Activated CD4-positive, alpha-beta T cell treated with anti-CD3 and anti-CD28 coated beads, Interleukin-2, Interleukin-6, amounts not matched to agents 100 ng/mL and 50 ng/mL, durations not matched to agents 16 hours and 8 hours (primary cell): ENCODE measurements around the gene TP73.
A peak's percentile ranks its signal among the peaks of the same experiment; 100 is the strongest.

ENCODE experiments used
- DNase-seq: peaks from one replicate; pipeline ENCODE4 v3.0.0-alpha.2; 2020

Gene TP73

DNA sequence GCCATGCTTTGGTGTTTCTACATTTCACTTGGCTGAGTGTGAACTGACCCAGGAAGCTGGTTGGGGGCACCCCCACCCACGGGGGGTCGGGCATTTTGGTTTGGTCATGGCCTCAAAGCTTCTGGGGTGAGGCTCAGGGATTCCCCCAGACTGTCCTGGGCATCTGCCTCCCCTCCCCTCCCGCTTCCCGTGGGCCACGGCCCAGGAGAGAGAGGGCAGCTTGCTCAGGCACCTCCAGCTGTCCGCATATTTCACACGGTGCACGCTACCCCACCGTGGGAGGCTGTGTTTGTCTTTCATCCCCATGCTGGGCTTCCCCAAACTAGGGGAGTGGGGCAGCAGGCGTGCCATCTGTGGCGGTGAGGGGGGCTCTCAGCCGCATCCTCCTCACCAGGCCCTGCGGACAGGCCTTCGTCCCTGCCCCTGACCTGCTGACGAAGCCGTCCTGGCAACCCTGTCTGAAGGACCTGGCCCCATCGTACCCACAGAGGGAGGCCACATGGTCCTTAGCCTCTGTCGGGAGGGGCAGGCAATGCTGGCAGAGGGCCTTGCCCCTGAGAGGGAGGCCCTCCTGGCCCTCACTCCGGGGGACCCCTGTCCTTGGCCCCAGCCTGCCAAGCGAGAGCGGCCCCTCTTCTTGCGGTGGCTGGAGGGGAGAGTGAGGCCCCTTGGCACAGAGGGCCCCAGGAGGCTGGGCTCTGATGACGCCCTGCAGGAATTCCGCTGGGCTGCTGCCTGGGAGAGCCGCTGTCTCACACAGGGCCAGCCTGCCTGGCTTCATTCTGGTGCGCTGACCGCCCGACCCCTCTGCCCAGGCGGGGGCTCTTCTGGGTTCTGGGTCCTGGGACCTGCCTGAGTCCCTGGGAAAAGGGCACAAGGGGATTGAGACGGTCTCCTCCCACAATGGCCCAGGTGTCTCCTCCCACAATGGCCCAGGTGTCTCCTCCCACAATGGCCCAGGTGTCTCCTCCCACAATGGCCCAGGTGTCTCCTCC, 22.1 kb downstream of the TP73 start:
- no peak for DNase-seq

DNA sequence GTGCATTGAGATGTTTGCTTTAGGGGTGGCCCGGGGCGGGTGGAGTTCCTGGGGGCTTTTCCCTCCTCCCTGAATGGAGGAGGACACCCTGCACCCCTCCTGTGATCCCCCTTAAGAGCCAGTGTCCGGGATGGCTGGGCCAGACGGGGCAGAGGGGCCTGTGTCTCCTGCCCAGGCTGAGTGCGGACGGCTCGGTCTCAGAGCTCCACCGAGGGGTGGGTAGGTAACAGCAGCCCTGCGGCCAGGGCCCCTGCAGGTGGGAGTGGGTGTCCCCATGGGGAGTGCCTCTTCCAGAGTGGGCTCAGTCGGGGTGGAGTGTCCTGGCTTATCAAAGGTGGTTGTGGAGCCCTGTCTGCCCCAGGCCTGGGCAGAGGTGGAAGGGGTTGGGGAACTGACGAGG, 23.1 kb downstream of the TP73 start:
- no peak for DNase-seq

DNA sequence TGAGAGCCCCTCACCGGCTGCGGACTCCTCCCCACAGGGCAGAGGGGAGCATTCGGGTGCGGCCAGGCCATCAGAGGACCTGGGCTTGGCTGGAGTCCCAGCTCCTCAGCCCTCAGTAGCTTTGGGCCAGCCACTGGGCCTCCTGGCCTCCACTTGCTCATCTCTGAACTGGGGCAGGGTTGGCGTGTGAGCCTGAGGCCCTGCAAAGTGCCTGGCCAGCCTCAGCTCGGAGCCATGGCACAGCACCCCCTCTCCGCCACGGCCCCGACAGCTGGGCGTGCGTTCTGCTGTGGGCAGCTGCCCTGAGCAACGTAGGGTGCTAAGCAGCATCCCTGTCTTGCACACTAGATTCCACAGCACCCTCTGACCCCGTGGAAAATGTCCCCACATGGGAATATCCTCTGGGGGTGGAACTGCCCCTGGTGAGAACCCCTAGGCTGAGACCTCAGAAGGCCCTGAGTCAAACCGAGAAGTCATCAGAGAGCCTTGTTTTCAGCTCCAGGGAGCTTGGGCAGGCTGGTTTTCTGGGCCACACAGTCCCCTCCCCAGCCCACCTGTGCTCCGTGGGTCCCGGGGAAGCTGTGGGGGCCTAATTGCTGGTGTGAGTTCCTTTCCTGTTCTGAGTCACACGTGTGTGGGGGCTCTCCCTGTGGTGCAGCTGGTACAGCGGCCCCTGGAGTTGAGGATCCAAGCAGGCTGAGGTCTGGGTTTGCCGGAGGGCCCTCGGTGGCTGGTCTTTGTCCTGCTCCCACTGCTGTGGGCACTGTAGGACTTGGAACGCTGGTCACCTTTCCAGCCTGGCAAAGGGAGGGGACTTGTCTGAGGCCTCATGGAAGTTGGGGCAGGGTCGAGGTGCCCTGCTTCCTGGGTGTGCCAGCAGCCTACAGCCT, 24.5 kb downstream of the TP73 start:
- peak; percentile 42 for DNase-seq

DNA sequence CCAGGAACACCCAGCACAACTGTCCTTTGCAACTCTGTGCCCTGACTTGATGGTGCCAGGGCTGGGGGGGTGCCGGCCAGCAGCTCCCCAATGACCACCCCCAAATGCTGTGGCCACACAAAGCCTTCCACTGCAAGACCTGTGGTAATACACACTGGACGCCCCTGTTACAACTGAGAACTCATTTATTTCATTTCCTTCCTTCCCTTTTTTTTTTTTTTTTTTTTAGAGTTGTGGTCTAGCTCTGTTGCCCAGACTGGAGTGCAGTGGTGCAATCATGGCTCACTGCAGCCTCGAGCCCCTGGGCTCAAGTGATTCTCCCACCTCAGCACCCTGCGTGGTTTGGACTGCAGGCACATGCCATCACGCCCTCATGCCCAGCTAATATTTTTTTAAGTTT, 25.2 kb downstream of the TP73 start:
- DNase-seq, result no peak

DNA sequence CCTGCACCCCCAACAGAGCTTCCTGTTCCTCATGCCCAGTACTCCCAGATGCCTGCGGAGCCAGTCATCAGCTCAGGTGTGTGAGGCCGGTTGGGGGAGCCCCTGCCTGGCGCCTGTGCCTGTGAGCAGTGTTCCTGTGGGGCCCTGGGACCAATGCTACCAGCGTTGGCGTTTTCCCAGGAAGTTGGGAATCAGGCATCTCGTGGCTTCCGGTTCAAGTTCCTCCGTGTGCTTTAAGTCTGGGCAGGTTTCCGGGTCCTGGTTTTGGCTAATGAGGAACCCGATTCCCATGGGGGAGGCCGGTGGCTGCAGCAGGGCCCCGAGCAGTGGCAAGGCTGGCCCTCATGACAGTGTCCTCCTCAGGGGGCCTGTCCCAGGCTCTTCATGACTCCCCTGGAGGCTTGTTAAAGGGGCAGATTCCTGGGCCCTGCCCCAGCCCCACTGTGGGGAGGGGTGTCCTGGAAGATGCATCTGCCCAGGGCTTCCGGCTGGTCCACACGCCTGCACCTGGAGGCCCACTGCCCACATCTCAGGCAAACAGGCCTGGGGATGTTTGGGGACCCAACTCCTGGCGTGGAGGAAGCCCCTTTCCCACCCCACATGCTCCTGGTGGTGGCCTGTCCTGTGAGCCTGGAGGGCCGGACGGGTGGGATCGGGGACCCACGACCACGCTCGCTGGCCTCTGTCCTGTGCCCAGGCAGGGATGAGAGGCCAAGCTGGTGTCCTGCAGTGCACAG, 26.2 kb downstream of the TP73 start:
- no peak for DNase-seq

DNA sequence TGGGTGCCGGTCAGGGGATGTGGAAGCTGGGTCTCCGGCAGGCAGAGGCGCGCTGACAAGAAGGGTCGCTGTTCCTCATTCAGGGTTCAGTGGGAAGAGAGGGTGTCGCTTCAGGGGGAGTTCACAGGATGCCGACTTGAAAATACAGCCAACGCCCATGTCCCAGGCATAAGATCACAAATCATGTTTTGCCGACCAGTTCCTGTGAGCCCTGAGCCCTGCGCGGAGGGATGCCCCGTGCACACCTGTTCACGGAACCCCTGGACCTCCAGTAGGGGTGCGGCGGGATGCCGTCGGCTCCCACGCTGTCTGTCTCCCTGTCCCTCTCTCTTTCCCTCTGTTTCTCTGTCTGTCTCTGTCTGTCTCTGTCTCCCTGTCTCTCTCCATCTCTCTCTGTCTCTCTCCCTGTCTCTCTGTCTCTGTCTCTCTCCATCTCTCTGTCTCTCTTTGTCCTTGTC, 26.8 kb downstream of the TP73 start:
- no peak for DNase-seq

DNA sequence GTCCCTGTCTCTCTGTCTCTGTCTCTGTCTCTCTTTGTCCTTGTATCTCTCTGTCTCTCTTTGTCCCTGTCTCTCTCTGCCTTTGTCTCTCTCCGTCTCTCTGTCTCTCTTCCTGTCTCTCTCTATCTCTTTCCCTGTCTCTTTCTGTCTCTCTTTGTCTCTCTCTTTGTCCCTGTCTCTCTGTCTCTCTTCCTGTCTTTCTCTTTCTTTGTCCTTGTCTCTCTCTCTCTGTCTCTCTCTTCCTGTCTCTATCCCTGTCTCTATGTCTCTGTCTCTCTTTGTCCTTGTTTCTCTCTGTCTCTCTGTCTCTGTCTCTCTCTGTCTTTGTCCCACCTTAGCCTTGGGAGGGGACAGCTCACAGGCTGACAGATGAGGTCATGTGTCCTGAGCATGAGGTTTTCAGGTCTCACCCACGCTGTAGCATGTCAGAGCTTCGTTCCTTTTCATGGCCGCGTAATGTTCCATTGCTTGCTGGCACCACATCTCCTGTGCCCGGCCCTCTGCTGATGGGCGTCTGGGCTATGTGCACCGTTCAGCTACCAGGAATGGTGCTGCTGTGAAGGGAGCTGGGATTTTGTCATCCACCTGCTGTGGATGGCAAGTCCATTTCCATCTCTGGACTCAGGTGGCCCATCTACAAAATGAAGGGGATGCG, 27.6 kb downstream of the TP73 start:
- DNase-seq, result no peak

DNA sequence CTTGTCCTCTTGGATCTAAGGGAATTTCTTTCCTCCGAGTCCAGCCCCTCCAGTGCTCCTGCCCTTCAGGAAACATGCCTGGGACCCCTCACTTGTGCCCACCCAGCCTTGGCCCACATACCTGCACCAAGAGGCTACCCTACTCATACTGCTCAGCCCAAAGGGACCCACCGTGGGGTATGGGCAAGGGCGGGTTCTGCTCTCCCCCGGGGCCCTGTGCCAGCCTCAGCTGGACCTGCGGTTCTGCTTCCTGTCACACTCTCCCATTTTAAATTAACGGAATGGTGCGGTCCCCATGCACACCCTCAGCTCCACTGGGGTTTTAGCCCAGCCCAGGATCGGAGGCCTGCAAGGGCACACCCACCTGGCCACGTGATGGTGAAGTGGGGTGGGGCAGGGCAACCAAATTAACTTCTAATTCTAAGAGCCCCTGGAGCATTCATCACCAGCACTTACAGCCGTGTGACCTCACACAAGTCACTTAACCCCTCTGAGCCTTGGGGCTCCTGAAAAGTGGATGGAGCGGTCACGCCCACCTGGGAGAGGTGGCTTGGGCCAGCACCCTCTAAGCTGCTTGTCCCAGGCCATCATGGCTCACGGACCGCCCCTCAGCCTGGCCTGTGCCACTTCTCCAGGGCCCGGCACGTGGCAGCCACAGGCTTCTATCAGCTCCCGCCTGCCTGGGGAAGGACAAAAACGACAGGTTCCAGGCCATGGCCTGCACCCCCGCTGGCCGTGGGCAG, 28.3 kb downstream of the TP73 start:
- no peak for DNase-seq

DNA sequence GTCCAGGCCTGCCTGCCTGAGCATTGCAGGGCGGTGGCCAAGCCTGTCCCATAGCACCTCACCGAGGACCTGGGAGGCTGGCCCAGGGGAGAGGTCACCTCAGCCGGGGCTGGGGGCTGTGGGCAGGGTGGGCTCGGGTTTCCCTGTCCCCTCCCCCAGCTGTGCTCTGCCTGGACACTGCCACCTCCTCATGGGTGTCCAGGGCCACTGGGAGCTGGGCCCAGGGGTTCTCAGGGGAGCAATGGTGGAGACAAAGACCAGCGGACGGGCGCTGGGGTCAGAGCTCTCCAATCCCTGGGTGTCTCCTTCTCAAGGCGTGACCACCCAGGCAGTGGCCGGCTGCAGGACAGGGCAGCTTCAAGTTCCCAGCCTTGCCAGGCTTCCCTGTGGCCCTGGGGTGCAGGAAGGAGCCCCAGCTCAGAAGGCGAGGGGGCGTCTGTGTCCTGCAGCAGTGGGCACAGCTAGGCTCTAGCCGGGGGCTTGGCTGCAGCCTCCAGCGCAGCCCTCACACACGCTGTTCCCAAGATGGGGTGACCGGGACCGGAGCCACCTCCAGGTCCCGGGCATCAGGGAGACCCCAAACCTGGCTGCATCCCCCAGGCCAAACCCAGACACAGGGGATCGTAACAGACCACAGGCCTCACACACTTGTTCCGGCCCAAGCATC, 29.0 kb downstream of the TP73 start:
- DNase-seq, result no peak

DNA sequence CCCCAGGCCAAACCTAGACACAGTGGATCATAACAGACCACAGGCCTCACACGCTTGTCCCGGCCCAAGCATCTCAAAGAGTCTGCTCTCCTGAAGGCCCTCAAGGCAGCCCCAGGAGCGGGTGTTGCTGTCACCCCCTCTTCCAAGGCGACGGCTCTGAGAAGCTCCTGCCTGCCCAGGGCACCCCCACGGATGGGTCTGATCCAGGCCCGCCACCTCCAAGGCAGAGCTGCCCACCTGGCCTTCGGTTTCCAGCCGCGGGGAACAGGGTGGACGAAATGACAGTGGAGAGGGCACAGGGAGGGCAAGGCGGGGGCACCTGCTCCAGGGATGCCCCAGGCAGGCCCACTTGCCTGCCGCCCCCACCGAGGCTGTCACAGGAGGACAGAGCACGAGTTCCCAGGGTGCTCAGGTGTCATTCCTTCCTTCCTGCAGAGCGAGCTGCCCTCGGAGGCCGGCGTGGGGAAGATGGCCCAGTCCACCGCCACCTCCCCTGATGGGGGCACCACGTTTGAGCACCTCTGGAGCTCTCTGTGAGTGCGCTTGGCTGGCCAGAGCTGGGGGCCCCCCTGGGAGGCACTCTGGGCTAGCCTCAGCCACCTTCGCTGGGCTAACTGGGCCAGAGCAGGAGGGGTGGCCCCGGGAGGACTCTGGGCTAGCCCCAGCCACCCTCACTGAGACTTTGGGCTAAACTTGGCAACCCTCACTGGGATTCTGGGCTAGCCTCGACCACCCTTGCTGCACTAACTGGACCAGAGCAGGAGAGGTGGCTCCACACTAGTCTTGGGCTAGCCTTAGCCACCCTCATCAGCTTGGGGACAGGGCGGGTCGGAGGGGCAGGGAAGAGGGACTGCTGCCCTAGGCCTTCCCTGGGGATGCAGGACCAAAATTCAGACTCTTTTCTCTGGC, 29.8 kb downstream of the TP73 start:
- no peak for DNase-seq

DNA sequence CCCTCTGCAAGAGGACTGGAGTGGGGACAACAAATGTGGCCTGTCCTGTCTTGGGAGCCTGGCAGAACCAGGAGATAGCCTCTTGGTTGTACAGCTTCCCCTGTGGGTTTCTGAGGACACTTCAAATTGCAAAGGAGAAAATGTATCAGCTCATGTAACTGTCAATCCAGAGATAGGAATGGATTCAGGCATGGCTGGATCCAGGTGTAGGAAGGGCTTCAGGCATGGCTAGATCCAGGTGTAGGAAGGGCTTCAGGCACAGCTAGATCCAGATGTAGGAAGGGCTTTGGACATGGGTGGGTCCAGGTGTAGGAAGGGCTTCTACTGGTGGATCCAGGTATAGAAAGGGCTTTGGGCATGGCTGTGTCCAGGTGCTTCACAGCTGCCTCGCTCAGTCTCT, 30.9 kb downstream of the TP73 start:
- no peak for DNase-seq

DNA sequence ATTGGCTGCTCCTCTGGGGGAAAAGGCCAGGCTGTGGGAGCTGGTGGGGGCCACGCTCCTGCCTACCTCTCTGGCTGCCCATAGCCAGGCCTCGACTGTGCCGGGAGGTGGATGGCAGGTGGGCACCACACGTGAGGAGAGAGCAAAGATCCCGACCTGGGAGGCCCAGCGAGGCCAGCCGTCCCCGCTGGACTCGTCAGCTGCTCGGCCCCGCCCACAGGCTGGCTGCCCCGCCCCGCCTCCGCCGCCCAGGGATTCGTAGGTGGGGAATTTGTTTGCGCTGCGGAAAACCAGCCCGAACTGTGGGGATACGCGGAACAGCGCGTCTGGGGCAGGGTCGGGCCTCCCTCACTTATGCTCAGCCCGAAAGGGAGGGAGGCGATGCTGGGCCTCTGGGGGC, 31.7 kb downstream of the TP73 start:
- DNase-seq, result no peak

DNA sequence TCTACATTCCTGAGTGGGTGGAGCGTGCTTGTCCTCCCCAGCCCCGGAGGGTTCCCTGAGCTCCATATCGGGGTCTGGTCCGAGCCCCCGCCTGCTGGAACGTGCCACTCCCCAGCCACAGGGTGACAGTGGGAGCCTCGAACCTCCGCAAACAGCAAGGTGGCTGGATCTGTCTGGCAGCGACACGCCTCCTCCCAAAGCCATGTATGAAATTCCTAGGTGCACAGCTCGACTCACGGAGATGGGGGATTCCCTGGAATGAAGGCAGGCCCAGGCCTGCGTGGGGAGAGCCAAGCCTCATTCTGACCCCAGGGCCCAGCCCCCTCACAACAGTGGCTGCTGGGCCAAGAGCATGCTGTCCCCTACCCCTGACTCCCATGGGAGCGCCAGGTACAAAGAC, 32.9 kb downstream of the TP73 start:
- no peak for DNase-seq

DNA sequence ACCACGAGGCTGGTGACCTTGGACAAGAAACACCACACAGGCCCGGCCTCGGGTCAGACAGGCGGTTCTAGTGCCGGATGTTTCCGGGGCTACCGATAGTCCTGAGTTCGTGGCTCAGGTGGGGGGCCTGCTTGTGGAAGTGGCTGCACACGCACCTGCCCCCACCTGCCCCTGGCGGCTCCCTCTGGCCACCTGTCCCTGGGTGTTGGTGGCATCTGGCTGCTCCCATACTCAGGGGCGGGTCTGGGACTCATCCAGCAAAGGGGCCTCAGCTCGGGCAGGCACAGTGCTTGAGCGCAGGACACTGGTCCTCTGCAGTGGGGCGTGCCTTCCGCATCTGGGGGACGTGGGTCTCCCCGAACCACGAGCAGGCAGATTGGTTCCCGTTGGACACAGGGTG, 33.6 kb downstream of the TP73 start:
- no peak for DNase-seq

DNA sequence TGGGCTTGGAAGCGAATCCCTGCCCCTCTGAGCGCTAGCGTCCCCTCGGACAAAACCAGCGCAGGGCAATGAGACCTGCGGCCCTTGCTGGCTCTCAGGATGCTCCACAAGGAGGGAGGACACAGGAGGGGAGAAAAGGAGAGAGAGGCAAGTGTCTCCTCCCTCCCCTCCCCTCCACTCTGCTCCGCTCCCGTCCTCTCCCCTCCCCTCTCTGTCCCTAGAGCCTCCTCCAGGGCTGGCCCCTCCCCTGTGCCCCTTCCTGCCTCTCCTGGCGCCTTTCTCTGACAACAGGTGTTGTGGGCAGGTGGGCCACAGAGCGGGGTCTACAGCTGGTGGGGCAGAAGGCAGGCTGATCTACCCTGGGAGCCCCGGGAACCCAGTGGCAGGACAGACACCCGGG, 35.2 kb downstream of the TP73 start:
- no peak for DNase-seq

DNA sequence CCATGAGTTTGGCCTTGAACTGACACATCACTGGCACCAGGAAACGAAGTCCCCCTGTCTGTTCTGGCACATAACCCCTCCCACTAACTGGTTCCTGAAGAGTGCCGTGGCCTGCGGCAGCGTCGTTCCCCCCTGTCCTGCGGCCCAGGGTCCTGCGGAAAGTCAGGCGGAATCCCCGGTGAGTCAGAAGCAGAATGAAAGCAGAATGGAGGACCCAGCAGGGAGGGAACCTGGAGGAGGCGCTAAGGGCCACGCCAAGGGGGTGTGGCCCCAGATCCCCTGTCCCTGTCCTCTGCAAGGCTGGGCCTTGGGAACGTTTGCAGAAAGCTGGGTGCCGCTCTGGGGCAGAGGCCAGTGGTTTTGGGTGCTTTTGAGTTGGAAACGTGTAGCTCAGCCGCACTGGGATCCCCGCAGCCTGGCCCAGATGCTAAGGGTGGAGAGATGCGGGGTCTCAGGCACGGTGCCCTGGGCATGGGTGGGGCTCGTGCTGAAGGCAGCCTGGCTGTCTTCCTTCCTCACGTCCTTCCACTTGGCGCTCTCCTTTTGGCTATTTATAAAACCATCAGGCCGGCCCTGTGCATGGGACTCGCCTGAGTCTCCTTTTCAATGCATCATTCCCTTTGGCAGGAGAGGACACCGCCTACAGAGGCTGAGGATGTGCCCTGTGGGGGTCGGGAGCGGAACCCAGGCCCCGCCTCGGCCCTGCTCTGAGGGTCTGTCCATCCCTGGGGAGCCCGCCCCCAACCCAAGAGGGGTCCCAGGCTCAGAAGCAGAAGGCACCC, 36.2 kb downstream of the TP73 start:
- no peak for DNase-seq

DNA sequence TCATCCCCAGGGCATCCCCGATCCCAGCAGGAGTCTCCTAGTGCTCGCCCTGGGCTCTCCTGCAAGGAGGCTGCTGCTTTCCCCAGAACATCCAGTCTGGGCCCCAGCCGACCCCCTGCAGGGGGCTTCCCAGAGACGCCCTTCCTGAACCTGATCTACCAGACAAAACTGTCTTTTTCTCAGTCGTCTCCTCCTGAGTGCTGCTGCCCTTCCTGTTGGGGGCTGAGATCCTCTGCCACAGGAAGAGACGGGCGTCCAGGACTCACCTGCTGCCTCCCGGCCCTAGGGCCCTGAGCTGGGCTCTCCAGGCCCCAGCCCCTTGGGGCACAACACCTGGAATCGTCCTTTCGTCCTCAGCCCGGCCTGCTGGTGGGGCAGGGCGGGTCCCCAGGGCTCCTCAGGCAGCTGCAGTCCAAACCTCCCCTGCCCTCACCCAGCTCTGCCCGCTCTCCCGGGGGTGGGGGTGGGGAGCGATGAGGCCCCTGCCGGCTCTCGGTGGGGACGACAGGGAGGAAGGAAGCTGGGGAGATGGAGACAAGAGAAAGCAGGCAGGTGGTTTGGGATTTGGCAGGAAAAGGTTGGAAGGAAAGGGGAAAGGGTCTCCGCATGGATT, 36.9 kb downstream of the TP73 start:
- no peak for DNase-seq

DNA sequence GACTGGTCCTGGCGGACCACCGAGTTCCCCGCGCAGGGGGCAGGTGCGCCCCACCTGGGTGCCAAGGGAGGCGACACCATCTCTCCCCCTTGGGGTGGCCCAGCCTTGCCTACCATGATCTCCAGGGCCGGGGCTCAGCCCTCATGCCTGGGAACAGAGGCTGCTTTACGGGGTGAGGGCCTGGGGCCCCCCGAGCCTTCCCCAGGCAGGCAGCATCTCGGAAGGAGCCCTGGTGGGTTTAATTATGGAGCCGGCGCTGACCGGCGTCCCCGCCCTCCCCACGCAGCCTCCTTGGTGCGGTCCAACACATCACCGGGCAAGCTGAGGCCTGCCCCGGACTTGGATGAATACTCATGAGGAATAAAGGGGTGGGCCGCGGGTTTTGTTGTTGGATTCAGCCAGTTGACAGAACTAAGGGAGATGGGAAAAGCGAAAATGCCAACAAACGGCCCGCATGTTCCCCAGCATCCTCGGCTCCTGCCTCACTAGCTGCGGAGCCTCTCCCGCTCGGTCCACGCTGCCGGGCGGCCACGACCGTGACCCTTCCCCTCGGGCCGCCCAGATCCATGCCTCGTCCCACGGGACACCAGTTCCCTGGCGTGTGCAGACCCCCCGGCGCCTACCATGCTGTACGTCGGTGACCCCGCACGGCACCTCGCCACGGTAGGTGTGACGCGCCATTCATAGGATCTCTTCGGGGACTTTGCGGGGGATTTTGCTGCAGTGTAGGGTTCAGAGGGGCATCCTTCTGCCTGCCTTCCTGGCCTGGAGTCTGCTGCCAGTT, 38.2 kb downstream of the TP73 start:
- no peak for DNase-seq
